ENCODE results near the gene CTNS.
"Not testable (repeated sequence)": the region's sequence is repeated elsewhere in the genome, so short reads cannot be mapped to it uniquely, and the experiment has no call there.

The CTNS gene

GRCh38 chr17:3685174-3685573 lies 48.6 kb downstream of the CTNS start:
- no peak for DNase-seq (ENCODE audit: low read depth in 2 of 2)

DNA sequence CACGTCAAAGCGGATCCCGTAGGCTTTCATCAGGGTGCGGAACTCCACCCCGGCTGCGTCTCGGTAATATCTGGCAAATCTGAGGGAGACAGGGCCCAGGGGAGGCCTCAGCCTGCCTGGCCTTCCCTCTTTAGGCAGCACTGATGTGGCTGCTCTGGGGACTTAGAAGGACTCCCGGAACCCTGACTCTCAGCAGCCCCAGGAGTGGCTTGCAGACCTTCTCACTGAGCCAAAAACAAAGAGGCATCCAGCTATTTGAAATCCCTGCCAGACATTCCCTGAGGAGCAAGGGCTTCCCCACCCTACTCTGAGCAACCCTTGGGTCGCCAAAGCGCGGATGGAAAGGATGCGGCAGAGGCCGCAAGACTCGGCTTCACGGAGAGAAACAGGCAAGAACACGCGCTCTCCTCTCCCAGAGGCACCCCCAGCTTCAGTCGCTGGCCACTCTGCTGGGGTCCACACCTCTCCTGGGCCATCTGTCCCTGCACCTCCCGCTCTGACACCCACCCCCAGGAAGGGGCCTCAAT lies 51.5 kb downstream of the CTNS start:
- no peak for DNase-seq (ENCODE audit: low read depth in 2 of 2)

DNA sequence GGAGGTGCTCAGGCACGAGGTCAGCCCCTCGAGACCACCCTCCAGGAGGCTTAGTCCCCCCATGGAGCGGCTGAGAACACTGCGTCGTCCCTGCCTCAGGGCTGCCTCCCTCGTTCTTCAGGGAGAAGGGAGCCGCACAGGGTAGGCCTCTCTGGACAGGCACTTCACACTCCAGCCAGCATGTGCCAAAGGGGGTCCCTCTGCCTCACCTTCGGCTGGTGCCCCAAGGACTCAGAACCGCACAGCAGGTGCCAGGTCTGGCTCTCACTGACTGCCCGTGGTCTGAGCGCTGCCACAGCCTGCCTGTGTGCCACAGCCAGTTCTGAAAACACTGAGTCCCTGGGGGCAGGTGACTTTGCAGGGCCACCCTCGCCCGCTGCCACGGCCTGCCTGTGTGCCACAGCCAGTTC lies 52.3 kb downstream of the CTNS start:
- DNase-seq (ENCODE audit: low read depth in 2 of 2) = no peak

GRCh38 chr17:3689262-3690093 lies 52.9 kb downstream of the CTNS start:
- DNase-seq (ENCODE audit: low read depth in 2 of 2) = no peak

DNA sequence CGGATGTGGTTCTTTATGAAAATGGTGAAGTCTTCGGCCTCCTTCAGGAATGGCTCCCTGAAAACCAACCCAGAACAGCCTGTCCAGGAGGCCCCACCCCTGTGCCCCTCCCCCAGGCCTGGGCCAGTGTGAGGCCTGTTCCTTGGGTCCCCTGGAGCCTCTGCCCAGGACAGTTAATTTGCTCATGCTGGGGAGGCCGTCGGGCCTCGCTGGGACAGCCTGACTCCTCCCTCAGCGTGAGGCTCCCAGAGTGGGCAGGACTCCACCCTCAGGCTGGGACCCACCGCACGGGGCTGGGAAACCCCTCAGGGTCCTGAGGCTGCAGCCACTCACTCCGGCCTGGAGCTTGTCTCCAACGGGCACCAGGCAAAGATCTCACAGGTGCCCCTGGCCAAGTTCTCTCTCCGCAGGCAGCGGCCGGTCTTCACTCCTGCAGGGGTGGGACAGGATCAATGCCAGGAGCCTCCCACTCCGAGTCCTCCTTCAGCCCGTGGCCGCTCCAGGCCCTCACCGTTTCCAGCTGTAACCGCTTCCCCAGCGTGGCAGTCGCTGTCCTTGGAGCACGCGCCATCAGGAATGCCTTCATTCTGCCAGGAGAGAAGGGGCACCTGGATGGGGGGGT lies 53.6 kb downstream of the CTNS start:
- no peak for DNase-seq (ENCODE audit: low read depth in 2 of 2)

DNA sequence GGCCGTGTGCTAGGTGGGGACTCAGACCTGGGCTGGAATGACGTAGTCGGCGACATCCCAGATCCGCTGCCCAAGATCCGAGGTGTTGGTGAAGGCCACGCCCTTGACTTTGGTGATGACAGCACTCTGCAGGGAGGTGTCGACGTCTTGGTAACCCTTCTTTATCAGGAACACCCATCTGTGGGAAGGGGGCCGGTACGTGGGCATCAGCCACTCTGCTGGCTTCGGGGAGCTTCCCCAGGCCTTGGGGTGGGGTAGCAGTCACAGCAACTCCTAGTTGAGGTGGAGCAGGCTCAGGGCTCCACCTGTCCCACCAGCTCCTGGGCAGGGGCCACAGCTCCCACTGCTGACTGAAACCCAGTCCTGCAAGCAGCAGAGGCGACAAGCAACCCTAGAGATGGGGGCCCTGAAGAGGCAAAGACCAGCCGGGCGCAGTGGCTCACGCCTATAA lies 55.1 kb downstream of the CTNS start:
- DNase-seq (ENCODE audit: low read depth in 2 of 2) = no peak

GRCh38 chr17:3692346-3692745 lies 55.8 kb downstream of the CTNS start:
- no peak for DNase-seq (ENCODE audit: low read depth in 2 of 2)

DNA sequence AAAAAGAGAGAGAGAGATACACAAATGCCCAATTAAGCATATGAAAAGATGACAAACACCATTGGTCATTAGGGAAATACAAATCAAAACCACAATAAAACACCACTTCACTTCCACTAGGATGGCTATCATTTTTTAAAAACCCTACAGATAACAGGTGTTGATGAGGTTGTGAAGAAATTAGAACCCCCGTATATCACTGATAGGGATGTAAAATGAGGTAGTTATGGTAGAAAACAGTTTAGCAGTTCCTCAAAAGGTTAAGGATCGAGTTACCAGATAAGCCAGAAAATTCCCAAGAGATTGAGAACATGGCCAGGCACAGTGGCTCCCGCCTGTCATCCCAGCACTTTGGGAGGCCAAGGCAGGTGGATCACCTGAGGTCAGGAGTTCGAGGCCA lies 56.6 kb downstream of the CTNS start:
- no peak for DNase-seq (ENCODE audit: low read depth in 2 of 2)

DNA sequence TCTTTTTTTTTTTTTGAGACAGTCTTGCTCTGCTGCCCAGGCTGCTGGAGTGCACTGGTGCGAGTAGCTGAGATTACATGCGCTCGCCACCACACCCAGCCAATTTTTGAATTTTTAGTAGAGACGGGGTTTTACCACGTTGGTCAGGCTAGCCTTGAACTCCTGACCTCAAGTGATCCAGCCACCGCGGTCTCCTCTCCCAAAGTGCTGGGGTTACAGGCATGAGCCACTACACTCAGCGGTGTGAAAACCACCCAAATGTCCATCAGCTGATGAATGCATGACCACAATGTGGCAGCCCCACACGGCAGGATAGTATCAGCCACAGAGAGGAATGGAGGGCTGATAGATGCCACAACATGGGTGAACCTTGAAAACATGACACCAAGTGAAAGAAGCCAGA lies 57.3 kb downstream of the CTNS start:
- no peak for DNase-seq (ENCODE audit: low read depth in 2 of 2)

DNA sequence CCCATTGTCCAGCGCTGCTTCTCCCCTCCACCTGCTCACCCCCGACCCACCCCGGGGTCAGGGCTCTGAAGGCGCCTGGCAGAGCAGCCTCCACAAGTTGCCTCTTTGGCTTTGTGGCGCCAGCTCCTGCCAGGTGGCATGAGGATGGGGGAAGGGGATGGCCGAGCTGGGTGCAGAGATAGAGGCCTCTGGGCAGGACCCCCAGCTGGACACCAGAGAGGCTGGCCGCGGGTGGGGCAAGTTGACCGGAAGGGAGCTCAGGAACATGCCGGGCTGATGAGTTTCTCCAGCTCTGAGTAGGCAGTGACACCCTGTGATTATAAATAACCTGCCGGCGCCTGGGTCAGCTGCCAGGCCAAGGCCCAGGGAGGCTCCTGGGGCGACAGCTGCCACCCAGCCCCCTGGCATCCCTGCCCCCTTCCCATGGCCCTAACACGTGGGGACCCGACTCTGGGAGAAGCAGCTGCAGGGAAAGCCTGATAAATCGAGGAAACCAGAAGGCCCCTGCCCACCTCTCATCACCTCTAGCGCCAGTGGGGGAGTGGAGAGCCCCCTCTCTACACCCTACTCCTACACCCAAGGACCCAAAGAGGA lies 58.7 kb downstream of the CTNS start:
- no peak for DNase-seq (ENCODE audit: low read depth in 2 of 2)

- no peak for DNase-seq (ENCODE audit: low read depth in 2 of 2)
Observed at GRCh38 chr17:3695723-3696411, 59.3 kb downstream of the CTNS start, which contains the start of gene P2RX5. Gene P2RX5 (minus strand): TSS chr17:3696155. CDS start chr17:3696005, 150 bp downstream.

DNA sequence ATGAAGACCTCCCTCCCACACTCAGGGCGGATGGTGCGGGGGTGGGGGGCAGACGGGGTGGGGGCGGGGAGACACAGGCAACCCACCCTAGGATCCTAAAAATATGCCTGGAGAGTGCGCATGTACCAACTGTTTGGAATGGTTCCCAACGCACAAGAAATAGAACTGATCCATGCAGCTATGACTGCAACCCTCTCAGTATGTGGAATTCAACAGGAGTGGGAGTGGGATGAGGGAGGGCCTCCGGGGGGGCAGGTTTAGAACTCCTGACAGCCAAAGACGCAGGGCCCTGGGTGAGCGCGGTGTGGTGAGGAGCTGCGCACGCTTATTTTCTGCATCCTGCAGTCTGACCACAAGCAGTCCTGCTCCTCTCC lies 60.5 kb downstream of the CTNS start:
- DNase-seq (ENCODE audit: low read depth in 2 of 2) = no peak

- DNase-seq (ENCODE audit: low read depth in 2 of 2) = no peak
Observed at GRCh38 chr17:3698139-3698538, 61.6 kb downstream of the CTNS start.

GRCh38 chr17:3699951-3700350 lies 63.4 kb downstream of the CTNS start:
- DNase-seq (ENCODE audit: low read depth in 2 of 2) = no peak

DNA sequence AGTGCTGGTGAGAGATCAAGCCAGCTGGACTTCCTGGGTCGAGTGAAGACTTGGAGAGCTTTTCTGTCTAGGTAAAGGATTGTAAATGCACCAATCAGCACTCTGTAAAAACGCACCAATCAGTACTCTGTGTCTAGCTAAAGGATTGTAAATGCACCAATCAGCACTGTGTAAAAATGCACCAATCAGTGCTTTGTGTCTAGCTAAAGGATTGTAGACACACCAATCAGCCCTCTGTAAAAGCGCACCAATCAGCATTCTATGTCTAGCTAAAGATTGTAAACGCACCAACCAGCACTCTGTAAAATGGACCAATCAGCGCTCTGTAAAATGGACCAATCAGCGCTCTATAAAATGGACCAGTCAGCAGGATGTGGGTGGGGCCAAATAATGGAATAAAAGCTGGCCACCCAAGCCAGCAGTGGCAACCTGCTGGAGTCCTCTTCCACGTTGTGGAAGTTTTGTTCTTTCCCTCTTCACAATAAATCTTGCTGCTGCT lies 65.5 kb downstream of the CTNS start:
- DNase-seq (ENCODE audit: low read depth in 2 of 2) = not testable (repeated sequence)

DNA sequence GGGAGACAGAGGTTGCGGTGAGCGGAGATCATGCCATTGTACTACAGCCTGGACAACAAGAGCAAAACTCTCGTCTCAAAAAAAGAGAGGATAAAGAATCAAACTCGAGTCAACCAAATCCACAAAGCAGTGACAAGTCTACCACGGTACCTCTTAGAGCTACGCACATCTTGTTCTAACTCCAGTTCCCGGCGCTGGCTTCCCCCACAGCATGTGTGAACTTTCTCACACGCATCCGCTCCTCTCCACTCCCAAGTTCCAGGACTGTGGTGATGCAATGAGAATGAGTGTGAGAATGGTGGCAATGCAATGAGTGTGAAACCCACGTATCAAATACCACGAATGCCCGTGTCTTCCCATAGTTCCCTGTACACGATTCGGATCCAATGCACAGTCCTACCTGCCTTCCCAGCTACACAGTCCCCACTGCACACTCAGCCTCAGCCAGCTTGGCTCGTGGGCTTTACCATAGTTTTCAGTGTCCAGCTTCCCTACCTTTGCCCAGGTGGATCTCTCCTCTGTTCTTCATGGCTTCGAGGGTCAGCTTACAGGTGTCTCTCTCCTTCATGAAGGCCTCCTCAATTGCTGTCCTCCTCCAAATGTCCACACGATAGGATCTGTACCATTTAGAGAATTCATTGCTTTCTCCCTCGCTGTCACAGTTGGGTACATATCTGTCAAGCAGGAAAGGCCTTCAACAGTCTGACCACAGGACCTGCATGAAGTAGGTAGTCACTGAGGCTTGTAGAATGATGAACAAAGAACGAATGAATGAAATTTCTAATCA lies 68.6 kb downstream of the CTNS start:
- no peak for DNase-seq (ENCODE audit: low read depth in 2 of 2)

- not testable (repeated sequence) for DNase-seq (ENCODE audit: low read depth in 2 of 2)
Observed at GRCh38 chr17:3705718-3705984, 69.1 kb downstream of the CTNS start.

- no peak for DNase-seq (ENCODE audit: low read depth in 2 of 2)
Observed at GRCh38 chr17:3708366-3708765, 71.8 kb downstream of the CTNS start.

DNA sequence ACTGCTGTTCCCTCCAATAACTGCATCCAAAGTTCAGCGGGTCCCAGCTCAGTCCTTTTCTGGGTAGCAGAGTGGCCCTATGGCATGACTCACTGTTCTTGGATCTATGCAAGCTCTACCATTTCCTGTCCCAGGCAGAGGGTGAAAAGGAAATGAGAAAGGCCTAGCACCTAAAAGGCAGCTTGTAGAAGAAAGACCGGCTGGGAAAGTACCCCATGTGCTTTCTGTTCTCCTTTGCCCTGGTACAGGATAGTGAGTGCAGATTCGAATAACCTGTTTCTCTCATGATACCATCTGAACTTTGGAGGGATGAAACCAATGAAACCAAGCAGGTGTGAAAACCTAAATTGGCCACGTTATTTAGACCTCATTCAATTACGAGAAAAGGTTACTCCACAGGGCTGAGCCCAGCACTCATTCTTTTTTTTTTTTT lies 74.4 kb downstream of the CTNS start:
- DNase-seq (ENCODE audit: low read depth in 2 of 2) = no peak

Data from fibroblast of skin of left biceps (primary cell).